Measurements from ENCODE around the gene DUOX1.
"Not testable (repeated sequence)": the region's sequence is repeated elsewhere in the genome, so short reads cannot be mapped to it uniquely, and the experiment has no call there.

DUOX1 gene

DNA sequence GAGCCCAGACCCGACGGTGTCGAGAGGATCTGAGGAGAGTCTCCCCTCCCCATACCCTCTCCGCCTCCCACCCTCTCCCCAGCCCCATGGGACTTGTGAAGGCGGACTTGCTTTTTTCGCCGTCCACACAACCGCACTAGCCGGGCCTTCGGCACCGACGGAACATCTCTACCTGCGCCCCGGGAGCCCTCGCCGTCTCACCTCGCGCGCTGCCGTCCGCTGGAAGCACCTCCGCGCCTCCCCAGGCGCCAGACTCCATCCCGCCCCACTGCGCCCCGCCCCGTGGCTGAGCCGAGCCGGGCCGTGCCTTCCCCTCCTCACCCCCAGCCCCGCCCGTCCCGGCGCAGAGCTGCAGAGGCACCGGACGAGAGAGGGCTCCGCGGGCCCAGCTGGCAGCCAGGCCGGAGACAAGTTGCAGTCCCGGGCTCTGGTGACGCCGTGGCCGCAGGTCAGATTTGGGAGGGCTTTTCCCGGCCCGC lies at the start of gene DUOX1, which contains the start of gene DUOXA1:
Gene DUOX1 (plus strand): TSS at position 344 of the 479 bp plus-strand sequence. CDS start 1,973 bp downstream, outside the sequence.
Gene DUOXA1 (minus strand): TSS at position 229 of the 479 bp plus-strand sequence. CDS start 6,865 bp downstream, outside the sequence.
- DNase-seq (ENCODE audit: low read depth): no peak

DNA sequence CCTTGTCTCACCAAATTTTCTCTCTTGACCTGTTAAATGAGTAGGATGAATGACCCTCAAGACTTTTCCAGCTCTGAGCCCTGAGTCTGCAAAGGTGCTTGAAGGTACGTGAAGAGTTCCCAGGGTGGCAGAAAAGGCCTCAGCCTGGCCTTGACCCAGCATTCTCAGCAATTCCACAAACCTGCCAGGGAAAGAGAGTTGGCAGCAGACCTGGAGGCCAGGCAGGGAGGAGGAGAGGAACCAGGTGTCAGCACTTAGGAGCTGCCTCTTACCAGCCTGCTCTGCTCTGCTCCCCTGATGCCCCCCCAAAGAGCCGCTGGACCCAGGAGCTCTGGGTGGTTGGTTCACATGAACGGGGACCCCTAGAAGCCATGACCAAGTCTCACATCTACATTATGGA lies 49.2 kb upstream of the DUOX1 start:
- not testable (repeated sequence) for DNase-seq (ENCODE audit: low read depth)

DNA sequence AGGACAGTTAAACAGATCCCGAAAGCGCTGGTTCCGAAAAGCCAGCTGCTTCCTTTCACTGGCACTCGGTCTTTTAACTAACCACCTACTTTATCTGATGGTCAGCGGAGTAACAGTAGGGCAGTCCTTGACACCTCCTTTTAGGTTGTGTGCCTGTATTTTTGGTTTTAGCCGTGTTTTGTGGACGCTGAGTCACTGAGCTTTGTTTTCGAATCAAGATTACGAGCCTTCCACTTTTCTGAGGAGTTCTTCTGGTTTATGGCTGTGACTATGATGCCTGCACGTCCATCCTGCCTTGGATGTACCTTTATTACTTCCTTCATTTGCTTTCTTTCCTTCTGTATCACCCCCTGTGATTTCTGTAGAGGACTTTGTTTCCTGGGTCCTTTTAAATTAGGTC lies 47.4 kb upstream of the DUOX1 start:
- not testable (repeated sequence) for DNase-seq (ENCODE audit: low read depth)

DNA sequence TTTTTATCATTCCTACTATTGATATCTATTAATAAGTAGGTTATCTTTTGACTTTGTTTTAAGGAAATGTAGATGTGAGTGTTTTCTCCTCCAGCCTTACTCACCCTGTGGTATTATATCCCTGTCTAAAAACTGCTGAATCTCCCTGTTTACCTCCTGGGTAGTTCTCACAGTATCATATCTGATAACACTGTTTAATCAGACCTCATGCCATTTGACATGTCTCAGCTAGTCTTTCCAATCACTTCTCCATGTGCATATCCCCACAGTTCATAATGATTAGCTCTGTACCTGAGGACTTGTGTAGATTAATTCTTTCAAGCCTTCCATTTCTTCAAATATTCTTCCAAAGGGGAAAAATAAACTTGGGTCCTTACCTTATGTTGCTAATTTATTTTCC lies 46.6 kb upstream of the DUOX1 start:
- DNase-seq (ENCODE audit: low read depth): no peak

DNA sequence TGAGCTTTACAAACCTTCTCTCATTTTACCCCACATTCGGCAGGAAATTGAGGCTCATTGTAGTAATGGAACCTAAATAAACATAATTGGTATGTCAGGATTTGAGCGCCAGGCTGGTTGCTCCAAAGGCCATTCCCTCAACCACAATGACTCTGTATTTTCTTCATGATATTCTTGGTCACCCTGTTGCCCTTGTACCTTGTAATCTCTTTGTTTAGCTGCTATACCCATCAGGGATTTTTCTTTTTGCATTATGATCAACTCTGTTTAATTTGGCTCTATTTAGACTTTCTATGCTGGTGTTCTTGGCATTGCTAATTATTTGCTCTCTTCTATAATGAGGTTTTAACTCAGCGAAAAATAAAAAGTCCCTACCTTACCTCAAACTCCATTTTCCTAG lies 45.6 kb upstream of the DUOX1 start:
- DNase-seq (ENCODE audit: low read depth): no peak

DNA sequence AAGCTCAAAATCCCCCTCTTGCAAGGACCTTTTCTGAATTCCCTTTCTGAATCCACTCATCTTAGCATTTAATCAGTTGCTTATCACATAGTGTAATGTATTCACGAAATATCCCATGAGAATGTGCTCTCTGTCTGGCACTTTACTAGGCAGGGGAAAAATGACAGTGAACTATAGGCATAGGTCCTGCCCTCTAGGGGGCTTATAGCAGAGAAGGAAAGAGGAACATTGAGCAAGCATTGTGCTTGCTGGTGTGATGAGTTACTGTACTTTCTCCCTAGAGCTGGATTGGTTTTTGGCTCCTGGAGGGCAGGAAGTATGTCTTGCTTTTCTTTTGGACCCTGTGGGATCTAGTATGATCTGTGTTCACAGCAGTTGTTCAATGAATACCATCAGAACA lies 42.3 kb upstream of the DUOX1 start:
- DNase-seq (ENCODE audit: low read depth): no peak

DNA sequence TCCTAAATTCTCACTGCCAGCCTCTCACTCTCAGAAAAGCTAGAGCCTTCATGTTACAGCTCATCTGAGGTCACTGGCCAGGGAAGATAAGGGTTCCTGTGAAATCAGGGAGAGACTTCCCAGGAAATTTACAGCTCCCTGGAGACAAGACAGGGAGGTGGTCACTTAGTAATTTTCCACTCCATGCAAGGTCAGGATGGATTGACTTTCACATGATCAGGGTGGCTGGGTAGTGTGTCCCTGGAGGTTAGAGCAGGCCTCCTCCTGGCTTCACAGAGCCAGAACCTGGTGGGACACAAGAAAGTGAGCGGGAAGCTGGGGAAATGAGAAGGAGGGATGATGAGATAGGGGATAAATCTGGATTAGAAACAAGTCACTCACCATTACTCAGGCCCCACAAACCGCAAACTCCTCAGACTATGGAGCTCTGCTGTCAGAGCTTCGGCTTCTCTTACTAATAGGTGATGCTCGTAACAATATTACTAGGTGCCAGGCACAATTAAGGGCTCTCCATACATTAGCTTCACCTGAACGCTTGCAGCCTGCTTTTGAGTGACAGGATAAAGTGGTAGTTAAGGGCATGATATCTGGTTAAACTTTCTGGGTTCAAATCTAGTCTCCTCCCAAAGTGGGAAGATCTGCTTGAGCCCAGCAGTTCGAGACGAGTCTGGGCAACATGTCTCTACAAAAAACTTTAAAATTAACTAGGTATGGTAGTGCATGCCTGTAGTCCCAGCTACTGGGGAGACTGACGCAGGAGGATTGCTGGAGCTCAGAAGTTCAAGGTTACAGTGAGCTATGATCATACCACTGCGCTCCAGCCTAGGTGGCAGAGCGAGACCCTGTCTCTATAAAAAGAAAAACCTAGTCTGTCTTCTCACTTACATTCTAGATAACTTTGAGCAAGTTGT lies 40.7 kb upstream of the DUOX1 start:
- DNase-seq (ENCODE audit: low read depth): no peak

DNA sequence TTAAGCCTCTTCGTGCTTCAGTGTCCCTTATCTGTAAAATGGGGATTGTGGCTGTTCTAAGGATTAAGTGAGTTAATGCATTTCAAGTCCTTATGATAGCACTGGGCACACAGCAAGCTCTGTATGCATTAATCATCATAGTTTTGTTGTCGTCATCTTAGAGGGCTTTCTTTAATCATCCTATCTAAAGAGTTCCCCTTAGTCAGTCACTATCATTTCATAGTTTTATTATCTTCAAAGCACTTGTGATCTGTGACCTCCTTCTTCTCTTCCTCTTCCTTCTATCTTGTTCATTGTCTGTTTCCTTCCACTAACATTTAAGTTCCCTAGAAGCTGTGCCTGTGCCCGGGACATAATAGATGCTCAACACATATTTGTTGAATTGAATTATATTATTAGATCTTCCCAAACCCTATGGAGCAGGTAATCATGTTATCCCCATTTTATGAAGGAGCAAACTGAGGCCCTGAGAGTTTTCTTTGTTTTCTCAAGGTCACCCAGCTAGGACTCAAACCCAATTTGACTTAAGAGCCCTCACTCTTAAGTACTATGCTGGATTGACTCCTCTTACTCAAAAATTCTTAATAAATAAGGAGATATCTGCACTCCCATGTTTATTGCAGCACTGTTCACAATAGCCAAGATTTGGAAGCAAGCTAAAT lies 40.0 kb upstream of the DUOX1 start:
- DNase-seq (ENCODE audit: low read depth): no peak

DNA sequence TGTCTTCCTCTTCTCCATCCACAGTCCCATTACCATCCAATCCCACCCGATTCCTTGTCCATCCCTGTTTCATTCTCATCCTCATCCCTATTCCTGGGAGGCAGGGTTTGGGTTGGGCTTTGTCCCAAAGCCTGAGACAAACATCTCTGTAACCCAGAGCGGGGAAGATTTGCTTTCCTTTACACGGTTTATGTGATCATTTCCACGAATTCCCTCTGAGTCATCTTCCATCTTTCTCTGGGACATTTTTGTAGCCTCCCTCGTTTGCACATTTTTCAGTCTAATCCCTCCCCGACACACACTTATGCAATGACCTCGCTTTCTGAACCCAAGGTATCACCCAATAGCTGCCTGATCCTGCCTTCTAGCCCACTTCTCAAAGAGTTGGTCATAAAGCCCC lies 38.6 kb upstream of the DUOX1 start:
- DNase-seq (ENCODE audit: low read depth): no peak

DNA sequence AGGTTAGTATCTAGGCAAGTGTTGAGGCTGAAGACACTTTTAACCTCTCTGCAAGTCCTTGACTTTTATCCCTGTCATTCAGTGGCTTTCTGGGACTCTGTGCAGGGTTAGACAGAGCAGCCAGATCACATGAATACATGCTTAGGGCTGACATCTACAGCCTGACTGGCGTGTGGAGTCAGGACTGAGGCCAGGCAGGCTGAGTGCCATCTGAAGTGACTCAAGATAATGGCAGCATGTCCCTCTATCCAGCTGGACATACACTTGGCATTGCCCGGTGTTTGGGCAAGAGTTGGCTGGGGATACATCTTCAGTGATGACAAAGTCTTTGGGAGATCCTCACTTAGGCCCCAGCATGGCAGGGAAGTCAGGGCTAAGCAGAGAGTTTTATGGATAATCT lies 38.2 kb upstream of the DUOX1 start:
- DNase-seq (ENCODE audit: low read depth): no peak

DNA sequence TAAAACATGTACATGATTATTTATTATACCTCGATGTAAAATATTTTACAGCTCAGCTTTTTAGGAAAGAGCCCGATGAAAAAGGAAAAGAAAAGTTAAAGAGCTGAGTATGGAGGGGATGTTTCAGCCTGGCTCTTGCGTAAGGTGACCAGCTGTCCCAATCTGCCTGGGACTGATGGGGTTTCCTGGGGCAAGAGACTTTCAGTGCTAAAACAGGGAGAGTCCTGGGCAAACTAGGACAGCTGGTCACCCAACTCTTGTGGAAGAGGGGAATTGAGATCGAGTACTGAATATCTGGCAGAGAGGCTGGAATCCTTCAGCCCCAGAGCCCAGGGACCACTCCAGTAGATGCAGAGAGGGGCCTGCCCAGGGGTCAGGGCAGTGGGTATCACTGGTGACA lies 36.8 kb upstream of the DUOX1 start:
- DNase-seq (ENCODE audit: low read depth): no peak

DNA sequence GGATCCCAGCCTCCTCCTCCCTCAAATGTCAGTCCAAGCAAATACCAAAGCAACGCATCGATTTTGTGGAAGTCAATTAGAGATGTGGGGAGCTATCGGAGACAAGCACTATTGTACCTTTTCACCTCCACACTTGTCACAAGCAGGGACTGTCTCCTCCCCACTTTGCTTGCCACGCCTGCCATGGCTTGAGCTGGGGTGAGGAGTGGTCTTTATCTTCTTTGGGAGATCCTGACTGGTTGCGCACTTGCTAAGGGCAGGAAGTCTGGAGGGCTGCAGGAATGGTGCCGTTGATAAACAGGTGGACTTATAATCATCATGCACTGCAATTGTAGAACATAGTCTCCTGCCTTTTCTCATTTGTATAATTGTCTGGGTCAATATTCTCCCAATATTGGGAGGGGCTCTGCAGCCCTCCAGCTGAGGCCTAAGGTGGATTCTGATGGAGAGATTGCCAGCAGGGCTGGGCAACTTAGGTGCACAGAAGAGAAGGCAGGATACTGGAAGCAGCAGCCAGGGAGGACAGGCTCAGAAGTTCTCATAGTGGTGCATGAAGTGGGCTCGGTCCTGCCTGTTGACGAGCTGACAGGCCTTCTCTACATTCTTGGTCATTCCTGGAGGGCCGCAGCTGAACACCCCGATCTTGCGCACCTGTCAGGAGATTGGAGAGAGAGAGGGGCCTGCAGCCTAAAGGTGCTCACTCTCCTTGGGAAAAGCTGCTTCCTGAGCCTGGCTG lies 36.0 kb upstream of the DUOX1 start:
- no peak for DNase-seq (ENCODE audit: low read depth)

DNA sequence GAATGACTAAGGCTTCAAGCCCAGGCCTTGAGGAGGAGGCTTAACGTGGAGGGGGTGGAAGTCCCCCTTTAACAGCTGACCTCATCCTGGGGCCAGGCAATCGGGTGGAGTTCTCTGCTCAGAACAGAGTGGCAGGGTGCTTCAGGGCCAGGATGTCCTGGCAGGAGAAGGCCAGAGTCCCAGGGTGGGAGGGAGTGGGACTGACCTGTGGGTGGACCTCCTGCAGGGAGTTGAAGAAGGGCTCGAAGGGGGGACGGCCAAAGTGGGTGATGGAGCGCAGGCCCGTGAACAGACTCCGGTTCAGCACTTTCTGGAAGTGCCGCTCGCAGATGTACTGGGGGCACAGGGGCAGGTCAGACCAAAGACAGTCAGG lies 35.5 kb upstream of the DUOX1 start:
- no peak for DNase-seq (ENCODE audit: low read depth)

DNA sequence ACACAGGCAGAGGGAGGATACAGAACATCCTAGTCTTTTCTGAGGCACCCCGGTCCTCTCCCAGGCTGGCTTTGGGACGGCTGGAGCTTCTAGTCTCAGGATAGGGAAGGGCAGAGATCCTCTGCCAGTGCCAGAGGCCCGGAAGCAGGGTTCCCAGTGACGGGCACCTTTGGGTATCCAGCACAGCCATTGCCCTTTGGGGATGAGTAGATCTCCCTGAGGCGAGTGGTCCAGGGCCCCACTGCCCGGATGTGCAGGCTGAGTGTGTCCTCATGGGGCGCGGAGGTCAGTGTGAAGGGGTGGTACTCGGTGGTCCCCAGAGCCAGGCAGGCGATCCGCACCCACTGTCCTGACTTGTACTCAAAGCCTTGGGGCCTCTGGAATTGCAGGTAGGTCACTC lies 34.1 kb upstream of the DUOX1 start:
- DNase-seq (ENCODE audit: low read depth): no peak

DNA sequence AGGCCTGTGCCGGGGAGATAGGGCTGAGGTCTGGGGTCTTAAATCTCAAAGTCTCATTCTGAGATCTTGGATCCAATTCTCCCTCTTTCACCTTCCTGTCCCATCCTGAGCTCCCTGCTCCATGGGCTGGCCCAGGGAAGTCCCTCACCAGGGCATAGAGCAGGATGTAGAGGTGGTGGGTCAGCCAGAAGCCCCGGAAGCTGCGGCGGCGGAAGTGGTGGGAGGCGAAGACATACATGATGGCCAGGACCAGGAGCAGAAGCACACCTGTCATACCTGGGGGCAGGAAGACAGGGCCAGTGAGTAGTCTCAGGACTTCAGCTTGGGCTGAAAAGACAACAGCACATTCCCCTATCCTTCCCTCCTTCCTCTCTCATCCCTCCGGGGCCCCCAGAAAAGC lies 32.3 kb upstream of the DUOX1 start:
- DNase-seq (ENCODE audit: low read depth): no peak

DNA sequence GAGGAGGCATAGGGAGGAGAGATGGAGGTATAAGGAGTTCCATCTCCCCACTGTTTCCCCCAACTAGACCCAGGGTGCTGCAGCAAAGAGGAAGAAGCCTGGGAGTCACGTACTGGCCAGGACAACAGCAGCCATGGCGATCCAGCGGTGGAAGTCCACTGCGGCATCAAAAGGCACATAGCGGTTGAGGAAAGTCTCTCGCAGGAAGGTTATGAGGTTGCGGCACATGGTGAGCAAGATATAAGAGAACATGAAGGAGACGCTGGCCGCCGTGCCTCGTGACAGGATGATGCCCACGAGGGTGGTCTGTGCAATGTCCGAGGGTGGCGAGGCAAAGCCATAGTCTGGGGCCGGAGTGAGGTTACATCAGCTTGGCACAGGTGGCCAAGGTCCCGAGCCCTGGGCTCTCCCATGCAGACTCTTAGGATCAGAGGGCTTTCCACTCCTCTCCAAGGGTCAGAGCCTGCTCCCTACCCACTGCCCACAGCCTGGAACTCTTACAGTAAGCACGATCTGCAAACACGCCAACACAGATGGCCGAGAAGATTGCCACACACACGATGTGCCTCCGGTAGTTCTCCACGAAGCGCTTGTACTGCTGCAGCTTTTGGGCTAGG lies 30.1 kb upstream of the DUOX1 start:
- no peak for DNase-seq (ENCODE audit: low read depth)

DNA sequence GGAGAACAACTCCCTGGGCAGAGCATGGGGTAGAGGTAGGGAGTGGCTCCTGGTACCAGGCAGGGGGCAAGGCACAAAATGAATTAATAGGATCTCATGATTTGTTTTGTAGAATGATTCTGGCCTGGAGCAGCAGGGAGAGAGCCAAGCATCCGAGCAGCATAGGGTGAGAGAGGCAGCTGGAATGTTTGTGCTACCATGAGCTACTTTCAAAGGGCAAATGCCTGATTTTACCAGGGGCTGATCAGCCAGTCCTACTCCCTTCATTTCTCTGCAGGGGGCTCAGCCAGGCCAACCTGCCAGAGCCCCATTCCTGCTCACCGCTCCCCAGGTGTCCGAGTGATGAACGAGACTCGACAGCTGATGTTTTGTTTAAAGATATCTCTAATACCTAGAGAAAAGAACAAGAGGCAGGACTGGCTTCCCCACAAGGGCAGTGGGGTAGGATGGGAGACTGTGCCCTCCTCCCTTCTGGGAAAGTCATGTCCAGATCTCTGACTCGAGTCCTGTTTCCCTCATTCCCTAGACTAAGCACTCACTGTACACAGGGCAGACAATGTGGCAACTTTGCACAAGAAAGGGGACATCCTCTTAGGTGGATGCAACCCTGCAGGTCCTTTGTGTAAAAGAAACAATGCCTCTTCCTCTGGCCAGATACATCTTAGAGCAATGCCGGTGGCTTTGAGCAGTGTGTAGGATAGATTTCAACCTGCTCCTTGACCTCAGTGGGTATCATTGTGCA lies 28.7 kb upstream of the DUOX1 start:
- DNase-seq (ENCODE audit: low read depth): no peak

DNA sequence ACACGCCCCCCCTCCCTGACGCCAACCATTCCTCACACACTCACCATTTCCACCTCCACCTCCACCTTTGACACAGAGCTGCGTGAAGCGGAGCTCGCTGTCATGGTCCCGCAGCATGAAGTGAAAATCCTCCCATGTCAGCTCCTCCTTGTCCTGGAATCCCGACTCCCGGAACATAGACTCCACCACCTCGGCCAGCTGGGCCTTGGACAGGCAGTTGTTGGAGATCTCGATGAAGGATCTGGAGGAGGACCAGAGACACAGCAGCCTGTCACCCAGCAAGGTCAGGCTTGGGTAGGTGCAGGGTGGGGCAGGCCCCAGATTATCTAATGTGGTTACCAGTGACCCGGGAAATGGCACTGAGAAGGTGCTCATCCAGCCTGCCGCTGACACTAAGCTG lies 28.0 kb upstream of the DUOX1 start:
- DNase-seq (ENCODE audit: low read depth): no peak

DNA sequence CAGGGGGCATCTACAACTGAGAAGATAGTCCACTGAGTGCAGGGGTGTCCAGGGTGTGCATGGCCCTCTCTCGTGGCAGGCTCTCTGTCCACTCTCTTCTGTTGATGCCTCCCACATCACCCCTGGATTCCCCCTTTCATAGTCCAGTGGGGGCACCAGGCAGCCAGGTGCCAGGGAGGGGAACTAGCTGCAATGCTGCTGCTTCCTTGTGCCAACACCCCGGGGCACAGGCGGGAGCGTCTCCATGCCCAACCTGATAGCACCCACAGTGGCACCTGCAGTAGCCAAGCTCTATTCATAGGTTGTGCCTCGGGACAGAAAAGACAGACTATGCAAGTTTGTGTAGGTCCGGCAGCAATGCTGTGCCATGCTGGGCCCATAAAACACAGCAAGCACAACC lies 27.6 kb upstream of the DUOX1 start:
- DNase-seq (ENCODE audit: low read depth): no peak

DNA sequence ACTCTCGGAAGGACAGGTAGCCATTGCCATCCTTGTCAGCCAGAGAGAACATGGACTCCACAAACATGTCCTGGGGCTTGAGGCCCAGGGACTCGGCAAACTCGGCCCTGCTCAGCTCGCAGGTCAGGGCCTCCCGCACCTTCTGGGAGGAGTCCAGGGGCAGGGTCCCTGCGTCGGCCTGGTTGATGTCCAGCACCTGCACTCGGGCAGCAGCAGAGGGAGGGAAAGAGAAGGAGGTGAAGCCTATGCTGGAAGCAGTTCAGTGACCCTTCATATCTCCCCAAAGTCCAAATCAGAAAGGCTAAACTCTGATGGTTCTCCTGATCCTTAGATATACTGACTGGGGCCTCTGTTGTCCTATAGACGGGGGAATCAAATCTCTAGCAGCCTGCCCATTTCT lies 25.6 kb upstream of the DUOX1 start:
- not testable (repeated sequence) for DNase-seq (ENCODE audit: low read depth)

DNA sequence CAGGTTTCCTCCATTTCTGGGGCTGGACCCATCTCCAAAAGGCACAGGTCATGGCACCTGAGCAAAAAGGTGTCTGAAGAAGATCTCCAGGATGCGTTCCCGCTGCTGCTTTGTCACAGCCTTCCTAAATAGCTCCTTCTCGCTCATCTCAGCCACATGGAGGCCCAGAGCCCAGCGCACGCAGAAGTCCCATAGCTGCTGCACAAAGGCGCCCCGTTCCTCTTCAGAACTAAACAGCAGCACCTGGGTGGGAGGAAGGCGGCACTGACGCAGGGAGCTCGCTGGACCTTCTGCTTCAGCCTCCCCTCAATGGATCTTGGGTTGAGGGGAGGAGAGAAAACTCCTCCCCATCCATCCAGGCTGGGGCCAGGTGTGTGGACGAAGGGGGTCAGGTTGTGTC lies 24.2 kb upstream of the DUOX1 start:
- no peak for DNase-seq (ENCODE audit: low read depth)
